Stimulated activated CD8-positive, alpha-beta memory T cell treated with anti-CD3 and anti-CD28 coated beads, Interleukin-4, amount 100 ng/mL, for 1 hour (primary cell): ENCODE data around the gene ASPDH.
A peak's percentile ranks its signal among the peaks of the same experiment; 100 is the strongest.

Experiments
- DNase-seq, 2 donors: peaks; one replicate each; pipeline ENCODE4 v3.0.0-alpha.2; 2020; ENCODE audit warnings: low read depth in 2 of 2, low spot score in 1 of 2

The ASPDH gene

GRCh38 chr19:50516456-50516855, 2.7 kb upstream of the ASPDH start:
- no peak for DNase-seq

- DNase-seq = no peak
Measured at GRCh38 chr19:50515168-50515561, 1.5 kb upstream of the ASPDH start.

GRCh38 chr19:50514346-50515167, 844 bp upstream of the ASPDH start:
- DNase-seq = no peak

- DNase-seq = no peak
Measured at GRCh38 chr19:50512999-50513745, 541 bp downstream of the ASPDH start.

- DNase-seq = no peak
Measured at GRCh38 chr19:50512112-50512998, 1.4 kb downstream of the ASPDH start.

- peak; percentile 92 for DNase-seq
Measured at GRCh38 chr19:50511069-50511822, 2.5 kb downstream of the ASPDH start, which contains the start of gene JOSD2. TSS of gene JOSD2 (minus strand) at chr19:50511191. CDS start at chr19:50510431, 760 bp downstream.

GRCh38 chr19:50510700-50511068, 3.0 kb downstream of the ASPDH start:
- no peak for DNase-seq

GRCh38 chr19:50510121-50510670, 3.5 kb downstream of the ASPDH start:
- DNase-seq = no peak

- DNase-seq = no peak
Measured at GRCh38 chr19:50509366-50509765, 4.3 kb downstream of the ASPDH start.

GRCh38 chr19:50508843-50509190, 4.9 kb downstream of the ASPDH start:
- no peak for DNase-seq

- no peak for DNase-seq
Measured at GRCh38 chr19:50507376-50507775, 6.3 kb downstream of the ASPDH start.

GRCh38 chr19:50506700-50507099, 7.0 kb downstream of the ASPDH start:
- no peak for DNase-seq

GRCh38 chr19:50505856-50506611, 7.7 kb downstream of the ASPDH start:
- no peak for DNase-seq

- no peak for DNase-seq
Measured at GRCh38 chr19:50501568-50502475, 11.9 kb downstream of the ASPDH start.

GRCh38 chr19:50501186-50501567, 12.5 kb downstream of the ASPDH start:
- DNase-seq = no peak

GRCh38 chr19:50500753-50501151, 13.0 kb downstream of the ASPDH start:
- no peak for DNase-seq

GRCh38 chr19:50500060-50500752, 13.5 kb downstream of the ASPDH start:
- DNase-seq = no peak
